Astrocyte (in vitro differentiated cells and primary cell): ENCODE measurements around the gene HDC. TPM values are rescaled to one million over a fixed set of nuclear protein-coding genes. Genes with fewer than 3 reads are reported as not detected.

ENCODE experiments used
- DNase-seq: peaks from one replicate; pipeline ENCODE4 v3.0.0-alpha.2; 2010; ENCODE audit warnings: low read depth
- FAIRE-seq: peaks from 2 replicates; lab custom pipeline; 2011; peaks lifted over from hg19 to GRCh38; lab: Jason Lieb, UNC
- H2AFZ ChIP-seq: 2 replicates; pipeline ENCODE4 v1.6.0; 2012; ENCODE audit warnings: low read depth, low read length, inconsistent platforms
- H3K27ac ChIP-seq: 2 replicates; pipeline ENCODE4 v1.5.1; 2011; ENCODE audit warnings: low read depth, low read length, inconsistent platforms
- H3K27me3 ChIP-seq: 2 replicates; pipeline ENCODE4 v1.6.0; 2011; ENCODE audit warnings: low read length, inconsistent platforms; ENCODE audit not compliant: insufficient read depth
- H3K36me3 ChIP-seq: 2 replicates; pipeline ENCODE4 v1.5.1; 2011; ENCODE audit warnings: low read length, inconsistent platforms; ENCODE audit not compliant: insufficient read depth
- H3K4me1 ChIP-seq: 2 replicates; pipeline ENCODE4 v1.5.1; 2011; ENCODE audit warnings: low read length, inconsistent platforms; ENCODE audit not compliant: insufficient read depth
- H3K4me2 ChIP-seq: 2 replicates; pipeline ENCODE4 v1.6.0; 2012; ENCODE audit warnings: low read length, inconsistent platforms
- H3K4me3 ChIP-seq: 2 replicates; pipeline ENCODE4 v1.5.1; 2011; ENCODE audit warnings: low read depth, mild to moderate bottlenecking, low read length, inconsistent platforms; ENCODE audit not compliant: insufficient read depth
- H3K79me2 ChIP-seq: 2 replicates; pipeline ENCODE4 v1.6.0; 2012; ENCODE audit warnings: mild to moderate bottlenecking, low read length, inconsistent platforms; ENCODE audit not compliant: insufficient read depth
- H3K9ac ChIP-seq: 2 replicates; pipeline ENCODE4 v1.6.0; 2012; ENCODE audit warnings: mild to moderate bottlenecking, low read length, inconsistent platforms
- H3K9me3 ChIP-seq: 2 replicates; pipeline ENCODE4 v1.5.1; 2012; ENCODE audit warnings: low read depth, mild to moderate bottlenecking, low read length, inconsistent platforms; ENCODE audit not compliant: insufficient read depth
- H4K20me1 ChIP-seq: 2 replicates; pipeline ENCODE4 v1.6.0; 2012; ENCODE audit warnings: low read length, inconsistent platforms; ENCODE audit not compliant: insufficient read depth
- H3K27ac Mint-ChIP-seq: one replicate; pipeline ENCODE4 v1.8.0; 2021; ENCODE audit warnings: mild to moderate bottlenecking, mixed read lengths; ENCODE audit not compliant: unreplicated experiment
- H3K27me3 Mint-ChIP-seq: one replicate; pipeline ENCODE4 v1.8.0; 2021; ENCODE audit warnings: low read depth, mixed read lengths; ENCODE audit not compliant: unreplicated experiment
- H3K36me3 Mint-ChIP-seq: one replicate; pipeline ENCODE4 v1.8.0; 2021; ENCODE audit warnings: low read depth, mixed read lengths; ENCODE audit not compliant: unreplicated experiment
- H3K4me1 Mint-ChIP-seq: one replicate; pipeline ENCODE4 v1.8.0; 2021; ENCODE audit warnings: low read depth, mixed read lengths; ENCODE audit not compliant: unreplicated experiment
- H3K4me3 Mint-ChIP-seq: one replicate; pipeline ENCODE4 v1.8.0; 2021; ENCODE audit warnings: mild to moderate bottlenecking, moderate library complexity, mixed read lengths; ENCODE audit not compliant: unreplicated experiment
- H3K9me3 Mint-ChIP-seq: one replicate; pipeline ENCODE4 v1.8.0; 2021; ENCODE audit warnings: mild to moderate bottlenecking, mixed read lengths; ENCODE audit not compliant: unreplicated experiment
- EZH2 ChIP-seq: IDR thresholded peaks from 2 replicates; pipeline ENCODE4 v1.6.1; 2012; ENCODE audit warnings: mild to moderate bottlenecking, low read length, inconsistent platforms; ENCODE audit not compliant: insufficient read depth
- total RNA-seq: library from RNA; stranded (reverse); gene quantifications from 2 replicates; pipeline ENCODE4 v1.2.1, GENCODE V29; 2021
- TF ChIP-seq, protein P1 (sequence below): IDR thresholded peaks from 2 replicates; pipeline ENCODE4 v1.5.1; 2011; ENCODE audit warnings: low read depth, mild to moderate bottlenecking, inconsistent platforms, low read length, moderate library complexity; ENCODE audit not compliant: insufficient read depth

HDC gene
- total RNA-seq, 1 donor from 2014 or later = not detected

DNA sequence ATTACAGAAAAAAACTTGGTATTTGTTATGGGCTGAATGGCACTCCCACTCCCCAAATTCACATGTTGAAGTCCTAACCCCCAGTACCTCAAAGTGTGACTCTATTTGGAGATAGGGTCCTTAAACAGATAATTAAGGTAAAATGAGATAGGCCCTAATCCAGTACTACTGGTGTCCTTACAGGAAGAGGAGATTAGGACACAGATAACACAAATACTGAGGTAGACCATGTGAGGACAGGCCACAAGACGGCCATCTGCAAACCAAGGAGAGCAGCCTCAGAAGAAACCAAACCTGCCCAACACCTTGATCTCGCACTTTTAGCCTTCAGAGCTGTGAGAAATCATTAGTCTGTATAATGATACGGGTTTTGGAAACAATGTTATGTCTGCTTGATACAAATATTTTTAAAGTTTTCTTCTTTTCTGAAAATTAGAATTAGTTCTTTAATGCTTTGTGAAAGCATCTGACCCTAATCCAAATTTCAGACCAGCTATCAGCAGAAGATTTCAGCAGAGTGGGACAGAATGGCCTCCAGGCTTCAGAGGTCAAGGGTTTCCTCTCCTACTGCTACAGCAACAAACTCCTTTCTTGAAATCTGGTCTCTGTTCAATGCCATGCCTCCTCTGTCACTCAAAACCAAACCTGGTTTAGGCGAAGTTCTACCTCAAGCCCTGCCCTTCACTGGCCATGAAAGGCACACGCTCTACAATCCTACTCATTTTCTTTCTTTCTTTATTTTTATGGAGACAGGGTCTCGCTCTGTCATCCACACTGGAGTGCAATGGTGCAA is 22.0 kb upstream of the HDC start:
- H4K20me1 ChIP-seq = no peaks in the 10 kb centered on the region
- no peak overlapping the region for H3K4me3 ChIP-seq
- no peaks in the 10 kb centered on the region for H3K27me3 ChIP-seq
- H3K4me2 ChIP-seq = no peak overlapping the region
- H3K36me3 Mint-ChIP-seq = peaks cover 11% of the 10 kb centered on the region
- no peak overlapping the region for H3K9ac ChIP-seq
- no peak overlapping the region for H3K27ac Mint-ChIP-seq
- no peaks in the 10 kb centered on the region for H3K27me3 Mint-ChIP-seq
- no peak overlapping the region for H3K4me3 Mint-ChIP-seq
- no peaks in the 10 kb centered on the region for H3K9me3 ChIP-seq
- H3K4me1 ChIP-seq = no peaks in the 10 kb centered on the region
- TF ChIP-seq, protein P1, sequence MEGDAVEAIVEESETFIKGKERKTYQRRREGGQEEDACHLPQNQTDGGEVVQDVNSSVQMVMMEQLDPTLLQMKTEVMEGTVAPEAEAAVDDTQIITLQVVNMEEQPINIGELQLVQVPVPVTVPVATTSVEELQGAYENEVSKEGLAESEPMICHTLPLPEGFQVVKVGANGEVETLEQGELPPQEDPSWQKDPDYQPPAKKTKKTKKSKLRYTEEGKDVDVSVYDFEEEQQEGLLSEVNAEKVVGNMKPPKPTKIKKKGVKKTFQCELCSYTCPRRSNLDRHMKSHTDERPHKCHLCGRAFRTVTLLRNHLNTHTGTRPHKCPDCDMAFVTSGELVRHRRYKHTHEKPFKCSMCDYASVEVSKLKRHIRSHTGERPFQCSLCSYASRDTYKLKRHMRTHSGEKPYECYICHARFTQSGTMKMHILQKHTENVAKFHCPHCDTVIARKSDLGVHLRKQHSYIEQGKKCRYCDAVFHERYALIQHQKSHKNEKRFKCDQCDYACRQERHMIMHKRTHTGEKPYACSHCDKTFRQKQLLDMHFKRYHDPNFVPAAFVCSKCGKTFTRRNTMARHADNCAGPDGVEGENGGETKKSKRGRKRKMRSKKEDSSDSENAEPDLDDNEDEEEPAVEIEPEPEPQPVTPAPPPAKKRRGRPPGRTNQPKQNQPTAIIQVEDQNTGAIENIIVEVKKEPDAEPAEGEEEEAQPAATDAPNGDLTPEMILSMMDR = no peak
- no peak for TF ChIP-seq EZH2
- H3K79me2 ChIP-seq = no peaks in the 10 kb centered on the region
- H3K27ac ChIP-seq = no peak overlapping the region
- no peaks in the 10 kb centered on the region for H3K4me1 Mint-ChIP-seq
- no peaks in the 10 kb centered on the region for H3K9me3 Mint-ChIP-seq
- H2AFZ ChIP-seq = no peak overlapping the region
- FAIRE-seq = no peak
- DNase-seq = no peak
- peaks cover 7% of the 10 kb centered on the region for H3K36me3 ChIP-seq

DNA sequence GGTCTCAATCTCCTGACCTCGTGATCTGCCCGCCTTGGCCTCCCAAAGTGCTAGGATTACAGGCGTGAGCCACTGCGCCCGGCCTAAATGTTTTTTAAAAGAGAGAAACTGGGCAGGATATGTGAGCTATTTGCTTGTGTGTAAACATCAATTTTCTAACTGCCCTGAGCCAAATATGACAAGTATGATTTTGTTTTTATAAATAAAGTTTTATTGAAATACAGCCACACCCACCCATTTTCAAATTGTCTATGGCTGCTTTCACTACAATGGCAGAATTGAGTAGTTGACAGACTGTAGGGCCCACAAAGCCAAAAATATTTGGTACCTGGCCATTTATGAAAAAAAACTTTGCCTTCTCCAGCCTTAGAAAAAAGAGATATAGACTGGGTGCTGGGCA is 15.9 kb upstream of the HDC start:
- Mint-ChIP-seq H3K4me3 (no peak overlapping the region), H3K36me3 (no peaks in the 10 kb centered on the region), H3K27ac (no peak overlapping the region), H3K27me3 (no peaks in the 10 kb centered on the region), H3K9me3 (no peaks in the 10 kb centered on the region), H3K4me1 (no peaks in the 10 kb centered on the region)
- no peaks in the 10 kb centered on the region for H4K20me1 ChIP-seq
- no peak overlapping the region for H2AFZ ChIP-seq
- H3K9ac ChIP-seq = no peak overlapping the region
- no peak overlapping the region for H3K27ac ChIP-seq
- H3K4me1 ChIP-seq = no peaks in the 10 kb centered on the region
- no peak for FAIRE-seq
- DNase-seq = no peak
- no peak overlapping the region for H3K4me3 ChIP-seq
- TF ChIP-seq EZH2 = no peak
- TF ChIP-seq, protein P1 = no peak
- no peak overlapping the region for H3K4me2 ChIP-seq
- no peaks in the 10 kb centered on the region for H3K27me3 ChIP-seq
- H3K79me2 ChIP-seq = no peaks in the 10 kb centered on the region
- H3K36me3 ChIP-seq = peaks cover 11% of the 10 kb centered on the region
- no peaks in the 10 kb centered on the region for H3K9me3 ChIP-seq

DNA sequence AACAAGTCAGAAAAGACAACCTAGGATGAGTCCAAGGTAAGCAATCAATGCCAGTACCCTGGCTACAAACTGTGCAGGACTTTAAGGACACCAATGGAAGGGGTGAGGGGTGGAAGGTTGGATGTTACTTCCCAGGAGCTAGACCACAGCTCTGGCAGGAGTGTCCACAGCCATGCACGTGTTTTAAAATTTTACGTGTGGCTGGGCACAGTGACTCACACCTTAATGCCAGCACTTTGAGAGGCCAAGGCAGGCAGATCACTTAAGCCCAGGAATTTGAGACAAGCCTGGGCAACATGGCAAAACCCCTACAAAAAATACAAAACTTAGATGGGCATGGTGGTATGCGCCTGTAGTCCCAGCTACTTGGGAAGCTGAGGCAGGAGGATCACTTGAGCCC is 14.7 kb upstream of the HDC start:
- Mint-ChIP-seq H3K9me3 (no peaks in the 10 kb centered on the region), H3K4me3 (no peak overlapping the region), H3K36me3 (no peaks in the 10 kb centered on the region), H3K27ac (no peak overlapping the region), H3K4me1 (no peaks in the 10 kb centered on the region), H3K27me3 (no peaks in the 10 kb centered on the region)
- Histone ChIP-seq H3K4me3 (no peak overlapping the region), H3K79me2 (no peaks in the 10 kb centered on the region), H3K4me1 (no peaks in the 10 kb centered on the region), H3K9me3 (no peaks in the 10 kb centered on the region), H3K9ac (no peak overlapping the region), H3K4me2 (no peak overlapping the region), H3K36me3 (peaks cover 6% of the 10 kb centered on the region), H2AFZ (no peak overlapping the region), H3K27me3 (no peaks in the 10 kb centered on the region), H3K27ac (no peak overlapping the region), H4K20me1 (no peaks in the 10 kb centered on the region)
- peak; percentile 26 for DNase-seq
- no peak for FAIRE-seq
- TF ChIP-seq EZH2 = no peak
- TF ChIP-seq, protein P1 = no peak
